Gastrocnemius medialis (tissue), 4 donors: ENCODE measurements around the gene FGF9.

Source experiments
- CTCF ChIP-seq, 5 experiments: fragments of 450-650 bp in 3 of 5; fragments of 200-600 bp in 2 of 5; sonication (generic) in 2 of 5; IDR thresholded peaks in 4 of 5; conservative IDR thresholded peaks in 1 of 5; 1 replicate in 4 of 5; 2 replicates in 1 of 5; pipeline ENCODE4 v1.5.1; 2016 to 2019; ENCODE audit warnings: antibody characterized with exemption in 5 of 5, mild to moderate bottlenecking in 3 of 5, moderate library complexity in 3 of 5
- POLR2A ChIP-seq, 2 donors: fragments of 450-650 bp; IDR thresholded peaks; one replicate each; pipeline ENCODE4 v1.6.1; 2017; ENCODE audit warnings: antibody characterized with exemption in 2 of 2, mild to moderate bottlenecking in 2 of 2, moderate library complexity in 2 of 2

GRCh38 chr13:21739771-21740170 lies 68.9 kb downstream of the FGF9 start:
- TF ChIP-seq POLR2A (IDR thresholded peaks at IDR 0.05) (no peak), CTCF (IDR thresholded peaks at IDR 0.05 in 4 of 5, conservative IDR thresholded peaks at IDR 0.05 in 1 of 5) (no peak)
